CD4-positive, alpha-beta T cell treated with Interleukin-10 for 1 hour (primary cell): ENCODE results near the gene PANK1.

ENCODE experiments used
- DNase-seq: peaks from one replicate; pipeline ENCODE4 v3.0.0-alpha.2; 2020

PANK1 gene

DNA sequence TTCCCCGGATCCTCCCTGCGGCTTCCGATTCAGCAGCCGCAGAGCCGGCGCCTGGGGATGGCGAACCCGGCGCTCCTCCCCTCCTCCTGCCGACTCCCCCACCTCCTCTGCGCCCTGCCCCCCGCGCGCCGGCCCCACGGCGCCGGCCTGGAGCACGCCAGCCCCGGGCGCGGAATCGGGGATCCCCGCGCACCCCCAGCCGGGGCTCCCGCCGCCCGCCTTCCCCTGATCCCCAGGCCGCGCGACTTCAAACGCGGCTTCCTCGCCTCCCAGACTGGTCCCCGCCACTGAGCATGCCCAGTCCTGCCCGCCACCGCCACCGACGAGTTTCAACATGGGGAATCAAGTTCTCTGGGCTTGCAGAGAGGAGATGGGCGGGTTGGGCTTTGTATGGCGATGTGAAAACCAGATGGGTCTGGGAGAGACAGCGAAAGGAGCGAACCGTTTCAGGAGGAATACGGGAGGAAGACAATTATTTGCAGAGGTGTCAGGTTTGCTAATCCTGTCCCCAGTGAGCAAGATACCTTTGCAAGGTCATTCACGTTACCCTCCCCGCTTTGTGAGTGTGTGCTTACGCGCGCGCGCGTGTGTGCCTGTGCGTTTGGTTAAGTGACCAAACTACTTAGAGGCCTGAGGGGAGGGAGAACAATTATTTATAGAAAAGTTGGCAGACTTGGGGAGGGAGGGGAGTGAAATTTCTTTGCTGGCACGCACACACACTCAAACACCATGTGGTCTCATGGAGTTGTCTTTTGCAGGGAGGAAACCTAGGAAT lies at the start of gene PANK1:
PANK1 (minus strand) TSS at position 276 of the 775 bp plus-strand sequence. CDS start 351 bp downstream, outside the sequence.
- DNase-seq, result peak; percentile 71

- DNase-seq, result no peak
Observed at GRCh38 chr10:89693176-89693575, 48.1 kb upstream of the PANK1 start.

DNA sequence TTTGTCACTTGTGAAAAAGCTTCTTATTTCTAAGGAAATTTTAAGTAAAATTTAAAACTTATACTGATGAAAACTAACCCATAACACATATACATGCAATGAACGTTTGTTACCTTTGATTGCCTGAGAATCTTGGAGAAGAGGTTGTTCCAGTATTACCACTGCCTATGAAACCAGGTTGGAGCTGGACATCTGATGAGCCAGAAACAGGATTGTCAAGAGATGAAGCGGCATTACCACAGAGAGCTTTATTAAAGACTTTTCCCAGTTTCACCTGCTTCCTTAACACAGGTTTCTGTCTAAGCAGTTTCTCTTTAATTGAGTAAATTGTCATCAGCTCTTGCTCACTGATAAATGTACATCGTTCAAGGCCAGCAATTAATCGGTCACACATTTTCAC lies 47.4 kb upstream of the PANK1 start:
- DNase-seq, result no peak

GRCh38 chr10:89690027-89690426 lies 45.0 kb upstream of the PANK1 start:
- DNase-seq, result no peak

GRCh38 chr10:89685936-89686335 lies 40.9 kb upstream of the PANK1 start:
- DNase-seq, result no peak

GRCh38 chr10:89684604-89685003 lies 39.6 kb upstream of the PANK1 start:
- no peak for DNase-seq

GRCh38 chr10:89683883-89684282 lies 38.8 kb upstream of the PANK1 start:
- DNase-seq, result no peak

DNA sequence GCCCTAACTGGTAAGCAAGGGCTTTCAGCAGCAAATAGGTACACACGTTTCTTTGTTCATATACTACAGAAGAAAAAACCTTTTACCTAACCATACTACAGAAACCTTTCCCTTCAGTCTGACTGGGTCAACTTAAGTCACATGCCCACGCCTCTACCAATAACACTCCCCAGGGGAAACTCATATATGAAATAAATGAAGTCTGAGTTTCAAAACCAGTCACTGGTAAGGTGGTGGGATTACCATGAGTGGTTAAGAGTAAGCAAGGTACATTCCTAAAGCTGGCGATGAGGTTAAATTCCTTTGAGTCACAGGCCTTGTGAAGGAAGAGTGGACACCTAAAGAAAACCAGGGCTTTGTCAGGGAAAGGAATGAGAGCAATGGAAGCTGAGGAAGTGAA lies 34.9 kb upstream of the PANK1 start:
- no peak for DNase-seq

DNA sequence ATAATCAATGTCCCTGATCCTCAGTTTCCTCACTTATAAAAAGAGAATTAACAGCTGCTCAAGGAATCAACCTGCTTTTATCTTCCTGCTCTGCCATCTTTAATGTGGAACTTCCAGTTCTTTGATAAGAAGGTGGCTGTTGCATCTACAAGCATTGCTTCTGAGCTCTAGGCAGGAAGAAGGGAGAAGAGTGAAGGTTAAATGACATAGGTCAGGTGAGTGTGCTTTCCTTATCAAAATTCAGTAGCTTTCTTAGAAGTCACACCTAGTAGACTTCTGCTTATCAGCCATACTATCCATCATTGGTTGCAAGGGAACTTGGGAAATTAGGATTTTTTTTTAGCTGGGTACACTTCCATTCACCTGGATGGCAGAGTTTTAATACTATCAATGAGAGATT lies 32.3 kb upstream of the PANK1 start:
- DNase-seq, result no peak

DNA sequence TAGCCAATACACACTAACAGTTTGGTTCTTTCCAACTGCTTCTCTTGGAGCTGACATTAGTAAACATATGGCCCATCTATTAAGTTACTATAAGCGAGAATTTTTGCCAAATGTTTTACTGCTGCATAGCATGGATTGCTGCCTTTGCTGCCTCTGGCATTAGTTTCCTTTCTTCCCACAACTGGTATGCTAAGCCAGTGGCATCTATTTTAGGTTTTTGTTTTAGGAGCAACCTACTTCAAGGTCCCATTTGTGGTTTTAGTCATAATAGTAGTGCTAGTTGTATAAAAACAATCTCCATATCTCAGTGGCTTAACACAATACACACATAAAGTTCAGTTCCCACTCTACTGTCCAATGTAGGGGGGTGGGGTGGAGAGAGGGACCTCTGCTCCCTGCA lies 25.9 kb upstream of the PANK1 start:
- DNase-seq, result no peak

DNA sequence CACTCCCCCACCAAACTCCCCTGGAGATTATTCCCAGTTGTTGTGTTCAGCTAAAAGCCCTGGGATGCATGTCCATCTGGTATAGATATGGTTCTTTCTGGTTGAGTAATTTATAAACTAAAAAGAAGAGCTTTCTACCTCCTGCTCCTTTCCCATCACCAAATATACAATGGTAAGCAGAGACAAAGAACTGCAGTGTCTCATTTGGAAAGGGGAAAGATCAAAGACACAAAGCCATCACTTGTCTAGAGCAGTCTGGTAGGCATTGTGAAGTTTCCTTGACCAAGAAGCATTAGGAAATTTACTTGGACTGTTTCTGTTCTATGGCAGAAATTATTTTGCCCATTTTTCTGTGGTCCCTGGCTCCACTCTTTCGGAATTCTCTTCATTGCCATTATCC lies 24.9 kb upstream of the PANK1 start:
- DNase-seq, result no peak

GRCh38 chr10:89668386-89669071 lies 23.5 kb upstream of the PANK1 start:
- DNase-seq, result no peak

- no peak for DNase-seq
Observed at GRCh38 chr10:89666138-89666537, 21.1 kb upstream of the PANK1 start.

- DNase-seq, result no peak
Observed at GRCh38 chr10:89665302-89665701, 20.3 kb upstream of the PANK1 start.

GRCh38 chr10:89664203-89664602 lies 19.2 kb upstream of the PANK1 start:
- DNase-seq, result no peak

- DNase-seq, result no peak
Observed at GRCh38 chr10:89663144-89663543, 18.1 kb upstream of the PANK1 start.

GRCh38 chr10:89662596-89662995 lies 17.6 kb upstream of the PANK1 start:
- DNase-seq, result no peak

GRCh38 chr10:89659143-89660131 lies 14.4 kb upstream of the PANK1 start:
- no peak for DNase-seq

- no peak for DNase-seq
Observed at GRCh38 chr10:89657302-89657701, 12.3 kb upstream of the PANK1 start.

GRCh38 chr10:89655722-89656121 lies 10.7 kb upstream of the PANK1 start:
- DNase-seq, result no peak

DNA sequence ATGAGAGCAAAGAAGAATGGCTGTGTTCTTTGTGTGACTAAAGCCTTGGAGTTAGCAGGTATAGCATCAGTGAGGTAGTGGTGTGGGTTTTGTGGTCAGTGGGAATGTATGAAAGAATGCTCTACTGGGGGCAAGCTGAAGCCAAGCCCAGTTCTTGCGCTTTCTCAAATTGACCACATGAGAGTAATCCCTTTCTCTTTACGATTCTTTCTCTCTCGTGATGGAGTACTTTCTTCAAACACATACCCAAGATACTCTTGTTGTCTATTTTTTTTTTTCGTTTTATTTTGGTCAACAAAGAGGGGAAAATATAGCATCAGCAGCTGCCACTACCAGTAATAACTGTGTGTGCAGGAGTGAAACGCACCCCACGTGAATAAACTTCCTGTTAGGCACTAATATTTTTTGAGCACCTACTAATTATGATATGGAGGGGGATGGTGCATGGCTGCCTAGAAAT lies 8.4 kb upstream of the PANK1 start:
- no peak for DNase-seq

DNA sequence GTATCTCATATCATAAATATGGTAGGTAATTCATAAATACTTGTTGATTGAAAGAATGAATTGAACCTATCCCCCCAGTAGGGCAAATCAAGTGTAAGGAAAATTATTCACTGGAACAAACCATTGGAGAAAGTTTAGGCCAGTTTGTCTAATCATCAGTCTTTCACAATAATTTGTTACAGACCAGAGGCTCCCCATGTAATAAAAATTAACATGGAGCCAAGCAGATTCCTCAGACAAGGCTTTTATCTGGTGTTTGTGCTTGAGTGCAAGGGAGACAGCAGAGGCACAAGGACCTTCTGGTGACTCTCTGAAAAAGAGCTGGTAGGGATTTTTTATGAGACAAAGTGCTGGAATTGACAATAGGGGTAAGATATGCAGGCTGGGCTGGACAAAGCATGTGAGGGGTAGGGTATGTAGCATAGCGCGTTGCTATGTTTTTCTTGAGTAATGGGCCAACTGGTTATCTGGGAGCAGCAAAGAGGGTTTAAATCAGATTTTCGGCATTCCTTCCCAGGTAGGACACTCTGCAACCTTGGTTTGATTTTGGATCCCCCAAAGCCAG lies 7.8 kb upstream of the PANK1 start:
- no peak for DNase-seq
